SK-N-SH (cell line): ENCODE results near the gene FGFRL1.

Source experiments
- CTCF ChIP-seq: fragments of 200-600 bp; sonication (generic); IDR thresholded peaks from 2 replicates; pipeline ENCODE4 v1.6.1; 2017; ENCODE audit warnings: antibody characterized with exemption, mild to moderate bottlenecking, moderate library complexity
- FOXM1 ChIP-seq: IDR thresholded peaks from 2 replicates; pipeline ENCODE4 v1.4.0; 2012; ENCODE audit warnings: low read depth, mild to moderate bottlenecking
- RXRA ChIP-seq: IDR thresholded peaks from 2 replicates; pipeline ENCODE4 v1.4.0; 2012; ENCODE audit warnings: low read depth, mild to moderate bottlenecking, borderline replicate concordance

- TF ChIP-seq RXRA (no peak), CTCF (no peak), FOXM1 (no peak)
Measured at GRCh38 chr4:1044469-1045192, 33.2 kb downstream of the FGFRL1 start.
